HG03196 (cell line): ENCODE data around the gene GRB10.

Experiments
- ATAC-seq: cut with Tn5 transposase; IDR thresholded peaks from one replicate; pipeline ENCODE4 v1.9.1; 2021; ENCODE audit not compliant: unreplicated experiment

The GRB10 gene

GRCh38 chr7:50782375-50783208, at the start of gene GRB10:
Gene GRB10 (minus strand): TSS chr7:50782896. CDS start chr7:50732322, 50,574 bp downstream.
- no peak for ATAC-seq

GRCh38 chr7:50828801-50829200, 46.1 kb upstream of the GRB10 start:
- no peak for ATAC-seq

GRCh38 chr7:50828116-50828515, 45.4 kb upstream of the GRB10 start:
- no peak for ATAC-seq

- no peak for ATAC-seq
Measured at GRCh38 chr7:50827281-50827680, 44.6 kb upstream of the GRB10 start.

GRCh38 chr7:50826371-50827172, 43.9 kb upstream of the GRB10 start:
- no peak for ATAC-seq

- ATAC-seq, result no peak
Measured at GRCh38 chr7:50825465-50825864, 42.8 kb upstream of the GRB10 start.

GRCh38 chr7:50824882-50825281, 42.2 kb upstream of the GRB10 start:
- ATAC-seq, result no peak

GRCh38 chr7:50822706-50823105, 40.0 kb upstream of the GRB10 start:
- ATAC-seq, result no peak

GRCh38 chr7:50822110-50822509, 39.4 kb upstream of the GRB10 start:
- no peak for ATAC-seq

- ATAC-seq, result no peak
Measured at GRCh38 chr7:50821457-50822008, 38.8 kb upstream of the GRB10 start.

GRCh38 chr7:50818324-50818723, 35.6 kb upstream of the GRB10 start:
- ATAC-seq, result no peak

GRCh38 chr7:50817561-50817960, 34.9 kb upstream of the GRB10 start:
- no peak for ATAC-seq

- no peak for ATAC-seq
Measured at GRCh38 chr7:50815138-50815537, 32.4 kb upstream of the GRB10 start.

GRCh38 chr7:50814166-50814565, 31.5 kb upstream of the GRB10 start:
- ATAC-seq, result no peak

- no peak for ATAC-seq
Measured at GRCh38 chr7:50812841-50813475, 30.3 kb upstream of the GRB10 start.

- no peak for ATAC-seq
Measured at GRCh38 chr7:50812094-50812493, 29.4 kb upstream of the GRB10 start.

- ATAC-seq, result no peak
Measured at GRCh38 chr7:50808282-50808888, 25.7 kb upstream of the GRB10 start.

- ATAC-seq, result no peak
Measured at GRCh38 chr7:50807026-50807730, 24.5 kb upstream of the GRB10 start.

GRCh38 chr7:50806143-50806542, 23.4 kb upstream of the GRB10 start:
- no peak for ATAC-seq

GRCh38 chr7:50805447-50806125, 22.9 kb upstream of the GRB10 start:
- ATAC-seq, result no peak
